SK-N-SH treated with all-trans-retinoic acid at 6 μM for 48 hours (cell line): Measurements from ENCODE around the gene MFSD11.

Experiments used
- ARNTL ChIP-seq: fragments of 450-650 bp; formaldehyde crosslinking; IDR thresholded peaks from 2 replicates; pipeline ENCODE4 v1.5.0; 2020; ENCODE audit warnings: low read depth, mild to moderate bottlenecking, moderate library complexity, borderline replicate concordance
- ESRRG ChIP-seq: fragments of 250-450 bp; sonication (Bioruptor Pico); IDR thresholded peaks from 2 replicates; pipeline ENCODE4 v1.6.1; 2021; ENCODE audit warnings: mild to moderate bottlenecking
- OSR1 ChIP-seq: fragments of 250-450 bp; sonication (Bioruptor Pico); IDR thresholded peaks from 2 replicates; pipeline ENCODE4 v1.8.0; 2022; ENCODE audit warnings: moderate library complexity, mild to moderate bottlenecking, inconsistent platforms
- PPARA ChIP-seq: fragments of 250-450 bp; sonication (Bioruptor Pico); IDR thresholded peaks from 2 replicates; pipeline ENCODE4 v1.5.0; 2020; ENCODE audit warnings: mild to moderate bottlenecking, borderline replicate concordance
- RARB ChIP-seq: fragments of 250-450 bp; sonication (Bioruptor Pico); IDR thresholded peaks from 2 replicates; pipeline ENCODE4 v1.8.0; 2021; ENCODE audit warnings: mild to moderate bottlenecking, moderate library complexity
- TCF4 ChIP-seq: fragments of 250-450 bp; sonication (Bioruptor Pico); IDR thresholded peaks from 2 replicates; pipeline ENCODE4 v1.8.0; 2021; ENCODE audit warnings: mild to moderate bottlenecking, moderate library complexity, borderline replicate concordance
- ZFP3 ChIP-seq: fragments of 250-450 bp; sonication (Bioruptor Pico); IDR thresholded peaks from 2 replicates; pipeline ENCODE4 v1.5.0; 2020; ENCODE audit warnings: mild to moderate bottlenecking, moderate library complexity
- ZNF565 ChIP-seq: fragments of 450-650 bp; formaldehyde crosslinking; conservative IDR thresholded peaks from 2 replicates; pipeline ENCODE4 v1.5.0; 2020; ENCODE audit warnings: low read depth, mild to moderate bottlenecking, moderate library complexity

DNA sequence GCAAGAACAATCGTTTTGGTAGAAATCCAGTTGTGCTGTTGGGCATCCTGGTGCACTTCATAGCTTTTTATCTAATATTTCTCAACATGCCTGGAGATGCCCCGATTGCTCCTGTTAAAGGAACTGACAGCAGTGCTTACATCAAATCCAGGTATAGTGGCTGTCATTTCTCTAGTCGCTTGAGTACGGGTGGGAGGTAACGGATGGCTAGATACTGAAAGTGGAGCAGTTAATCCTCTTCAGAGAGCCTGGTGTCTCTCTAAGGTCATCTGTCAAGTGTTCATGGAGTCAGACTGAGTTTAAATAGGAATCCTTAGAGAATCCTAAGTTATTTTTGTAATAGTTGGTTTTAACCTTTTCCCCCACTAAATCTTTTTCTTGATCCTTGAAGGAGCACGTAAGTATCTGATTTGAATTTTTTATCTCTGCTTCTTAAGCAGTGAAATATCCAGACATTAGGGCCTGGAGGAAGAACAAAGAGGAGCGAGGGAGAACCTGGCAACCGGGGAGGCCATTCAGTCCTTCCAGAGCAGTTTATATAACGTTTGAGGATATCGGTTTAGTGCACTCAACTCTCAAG is 37.2 kb downstream of the MFSD11 start:
- TF ChIP-seq TCF4 (no peak), ZNF565 (CRISPR knock-in tag) (no peak), ESRRG (CRISPR knock-in tag) (no peak), ZFP3 (CRISPR knock-in tag) (no peak), PPARA (CRISPR knock-in tag) (no peak), ARNTL (CRISPR knock-in tag) (no peak), RARB (no peak), OSR1 (CRISPR knock-in tag) (no peak)
